OCI-LY7 (cell line): ENCODE measurements around the gene DISC1. TPM values are rescaled to one million over a fixed set of nuclear protein-coding genes. Genes with fewer than 3 reads are reported as not detected.
"Not testable (repeated sequence)": the region's sequence is repeated elsewhere in the genome, so short reads cannot be mapped to it uniquely, and the experiment has no call there.

Experiments used
- BruUV-seq: library from RNA; stranded (reverse); fragments of 400-500 nt; replicated peaks from 2 replicates; lab custom pipeline; 2021; lab: Mats Ljungman, UMichigan
- CTCF ChIA-PET: fragments of 300-600 bp; sonication (Branson Sonifier 250); formaldehyde crosslinking; loops from one replicate; lab custom pipeline; 2022; ENCODE audit warnings: antibody characterized with exemption; ENCODE audit not compliant: unreplicated experiment; lab: Charles Lee
- POLR2A ChIA-PET: fragments of 300-600 bp; sonication (Branson Sonifier 250); formaldehyde crosslinking; loops from one replicate; lab custom pipeline; 2022; ENCODE audit warnings: antibody characterized with exemption; lab: Charles Lee
- DNase-seq: peaks from one replicate; pipeline ENCODE4 v3.0.0-alpha.2; 2015; ENCODE audit warnings: low spot score
- H2AFZ ChIP-seq: fragments of 200-600 bp; sonication (generic), shearing (Covaris generic); 2 replicates; pipeline ENCODE4 v1.6.1; 2014; ENCODE audit warnings: mild to moderate bottlenecking, antibody characterized with exemption, low read length, moderate library complexity
- H3K27ac ChIP-seq: fragments of 200-600 bp; sonication (generic); 2 replicates; pipeline ENCODE4 v1.5.1; 2014; ENCODE audit warnings: mixed run types, low read depth, mild to moderate bottlenecking, moderate library complexity, low read length, inconsistent platforms; ENCODE audit not compliant: poor library complexity, severe bottlenecking
- H3K36me3 ChIP-seq: fragments of 200-600 bp; sonication (generic); 2 replicates; pipeline ENCODE4 v1.6.1; 2014; ENCODE audit warnings: mild to moderate bottlenecking, antibody characterized with exemption, low read length, moderate library complexity, mixed read lengths; ENCODE audit not compliant: insufficient read depth
- H3K4me1 ChIP-seq: fragments of 200-600 bp; sonication (generic); 2 replicates; pipeline ENCODE4 v1.5.1; 2014; ENCODE audit warnings: mild to moderate bottlenecking, low read length; ENCODE audit not compliant: insufficient read depth, poor library complexity, severe bottlenecking
- H3K4me2 ChIP-seq: fragments of 200-600 bp; sonication (generic); 2 replicates; pipeline ENCODE4 v1.6.1; 2014; ENCODE audit warnings: mild to moderate bottlenecking, low read length
- H3K4me3 ChIP-seq: fragments of 200-600 bp; sonication (generic); 2 replicates; pipeline ENCODE4 v1.5.1; 2014; ENCODE audit warnings: mild to moderate bottlenecking, low read depth, low read length; ENCODE audit not compliant: poor library complexity, severe bottlenecking
- H3K79me2 ChIP-seq: fragments of 200-600 bp; sonication (generic); 2 replicates; pipeline ENCODE4 v1.6.1; 2016; ENCODE audit warnings: low read depth, mild to moderate bottlenecking, low read length, moderate library complexity, mixed read lengths; ENCODE audit not compliant: insufficient read depth
- H3K9me2 ChIP-seq: fragments of 200-600 bp; sonication (generic); 2 replicates; pipeline ENCODE4 v1.6.1; 2016; ENCODE audit warnings: mild to moderate bottlenecking, low read length, mixed read lengths; ENCODE audit not compliant: insufficient read depth
- H3K9me3 ChIP-seq: fragments of 200-600 bp; sonication (generic); 2 replicates; pipeline ENCODE4 v1.6.1; 2014; ENCODE audit warnings: mild to moderate bottlenecking, mixed run types, low read length, mixed read lengths
- H4K20me1 ChIP-seq: fragments of 200-600 bp; sonication (generic); 2 replicates; pipeline ENCODE4 v1.6.1; 2014; ENCODE audit warnings: mild to moderate bottlenecking, antibody characterized with exemption, low read length, moderate library complexity, mixed read lengths; ENCODE audit not compliant: insufficient read depth
- CTCF ChIP-seq: fragments of 200-600 bp; sonication (generic); conservative IDR thresholded peaks from 2 replicates; pipeline ENCODE4 v1.5.1; 2014; ENCODE audit warnings: mild to moderate bottlenecking, antibody characterized with exemption, low read length, moderate library complexity, mixed read lengths
- EZH2phosphoT487 ChIP-seq: fragments of 200-600 bp; sonication (generic); IDR thresholded peaks from 2 replicates; pipeline ENCODE4 v1.6.1; 2018; ENCODE audit warnings: low read depth, borderline replicate concordance, mild to moderate bottlenecking, mixed run types, antibody characterized with exemption, low read length, moderate library complexity, mixed read lengths
- intact Hi-C: fragments of 100-400 bp; cut with micrococcal nuclease; formaldehyde crosslinking; loops from one replicate; pipeline ENCODE4 v1.10.0; 2022; ENCODE audit not compliant: unreplicated experiment
- total RNA-seq, 2 experiments: library from RNA; depleted of rRNA in 1 of 2; stranded (reverse); fragments of >200 nt in 1 of 2; shearing (Covaris generic) in 1 of 2; gene quantifications; 2 replicates each; pipeline ENCODE4 v1.2.3, GENCODE V29; 2014 to 2022

Gene DISC1
- total RNA-seq, 2 experiments from 2014 or later = 0.91 TPM; not detected in 1

- H3K4me3 ChIP-seq, H2AFZ ChIP-seq, H3K4me2 ChIP-seq, H3K36me3 ChIP-seq, H3K27ac ChIP-seq, CTCF ChIA-PET, H3K9me3 ChIP-seq, H3K9me2 ChIP-seq, H4K20me1 ChIP-seq, H3K79me2 ChIP-seq, H3K4me1 ChIP-seq, POLR2A ChIA-PET, BruUV-seq, DNase-seq, intact Hi-C loops: not testable (repeated sequence)
These were observed 31.6 kb downstream of the DISC1 start for GRCh38 chr1:231658223-231658622.

DNA sequence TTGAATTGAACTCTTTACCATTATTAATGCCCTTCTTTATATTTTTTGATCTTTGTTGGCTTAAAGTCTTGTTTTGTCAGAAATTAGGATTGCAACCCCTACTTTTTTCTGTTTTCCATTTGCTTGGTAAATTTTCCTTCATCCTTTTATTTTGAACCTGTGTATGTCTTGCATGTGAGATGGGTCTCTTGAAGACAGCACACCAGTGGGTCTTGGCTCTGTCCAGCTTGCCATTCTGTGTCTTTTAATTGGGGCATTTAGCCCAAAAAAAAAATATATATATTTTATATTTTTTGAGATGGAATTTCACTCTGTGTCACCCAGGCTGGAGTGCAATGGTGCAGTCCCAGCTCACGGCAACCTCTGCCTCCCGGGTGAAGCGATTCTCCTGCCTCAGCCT is 33.6 kb downstream of the DISC1 start:
- Histone ChIP-seq H3K9me3 (no peaks in the 10 kb centered on the region), H3K4me1 (no peaks in the 10 kb centered on the region), H3K4me2 (no peak overlapping the region), H2AFZ (no peak overlapping the region), H3K9me2 (no peaks in the 10 kb centered on the region), H3K27ac (no peak overlapping the region), H3K36me3 (no peaks in the 10 kb centered on the region), H3K79me2 (no peaks in the 10 kb centered on the region), H3K4me3 (no peak overlapping the region), H4K20me1 (no peaks in the 10 kb centered on the region)
- ChIA-PET POLR2A (no interaction called here), CTCF (no interaction called here)
- no peak for DNase-seq
- TF ChIP-seq EZH2phosphoT487 = no peak
- TF ChIP-seq CTCF = no peak
- no TSS peak for BruUV-seq
- intact Hi-C loops = no loop called here

DNA sequence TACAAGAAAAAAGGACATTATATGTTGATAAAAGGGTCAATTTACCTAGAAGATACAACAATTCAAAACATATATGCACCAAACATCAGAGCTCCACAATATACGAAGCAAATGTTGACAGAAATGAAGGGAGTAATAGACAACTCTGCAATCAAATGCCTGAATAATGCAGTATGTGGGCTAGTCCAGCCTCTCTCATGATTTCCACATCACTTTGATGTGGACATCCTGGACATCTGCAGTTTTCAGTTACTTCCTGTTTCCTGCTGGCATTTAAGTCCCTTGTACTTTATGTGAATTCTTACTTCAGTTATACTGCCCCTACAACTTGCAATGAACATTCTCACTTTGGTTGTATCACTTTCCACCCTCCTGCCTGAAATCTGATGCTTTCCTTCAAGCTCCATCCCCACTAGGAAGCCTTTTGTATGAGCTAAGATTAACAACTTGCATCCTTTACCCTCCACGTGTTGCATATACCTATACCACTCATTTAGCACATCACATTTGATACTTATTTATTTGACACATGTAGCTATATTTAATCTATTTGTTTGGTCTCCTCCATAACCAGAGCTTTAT is 36.7 kb downstream of the DISC1 start:
- no peak for DNase-seq
- H3K27ac ChIP-seq = no peak overlapping the region
- no peak overlapping the region for H2AFZ ChIP-seq
- no TSS peak for BruUV-seq
- intact Hi-C loops = no loop called here
- H3K36me3 ChIP-seq = no peaks in the 10 kb centered on the region
- POLR2A ChIA-PET = interaction anchor here (0.7 kb wide), 1 partner anchor 27 kb away, joined by 3 read pairs; no protein-coding TSS in a partner anchor
- CTCF ChIA-PET = no interaction called here
- H3K4me1 ChIP-seq = no peaks in the 10 kb centered on the region
- H3K9me2 ChIP-seq = no peaks in the 10 kb centered on the region
- no peak overlapping the region for H3K4me2 ChIP-seq
- H3K4me3 ChIP-seq = no peak overlapping the region
- H4K20me1 ChIP-seq = no peaks in the 10 kb centered on the region
- no peak for TF ChIP-seq CTCF
- no peak for TF ChIP-seq EZH2phosphoT487
- H3K79me2 ChIP-seq = no peaks in the 10 kb centered on the region
- no peaks in the 10 kb centered on the region for H3K9me3 ChIP-seq
